K562 (cell line): ENCODE data around the gene SERGEF. TPM values are rescaled to one million over a fixed set of nuclear protein-coding genes. Genes with fewer than 3 reads are reported as not detected.

Source experiments
- ATAC-seq: fragments of 200-7000 bp; cut with Tn5 transposase; 3 replicates; pipeline ENCODE4 v1.9.1; 2020; ENCODE audit warnings: moderate library complexity
- BruUV-seq: library from RNA; stranded (reverse); fragments of 400-500 nt; replicated peaks from 2 replicates; lab custom pipeline; 2021; lab: Mats Ljungman, UMichigan
- CTCF ChIA-PET: fragments of 300-600 bp; formaldehyde crosslinking; extraction: SDS; loops from one replicate; lab custom pipeline; 2021; ENCODE audit warnings: low intra/inter-chr PET ratio; lab: Yijun Ruan, JAX
- POLR2A ChIA-PET: fragments of 300-600, 350-650 bp; sonication (Branson Sonifier 250); formaldehyde crosslinking; extraction: SDS; loops from one replicate; lab custom pipeline; 2021; ENCODE audit warnings: antibody characterized with exemption, inconsistent platforms; lab: Yijun Ruan, JAX
- DNase-seq, 4 experiments: peaks; one replicate each; pipeline versions ENCODE4 v3.0.0 to v3.0.0-alpha.2; 2011 to 2018; ENCODE audit warnings: low spot score in 3 of 4, mixed read lengths in 3 of 4; ENCODE audit errors: extremely low read depth in 1 of 4
- FAIRE-seq: peaks from 2 replicates; lab custom pipeline; 2011; peaks lifted over from hg19 to GRCh38; lab: Jason Lieb, UNC
- H2AFZ ChIP-seq: 2 replicates; pipeline ENCODE4 v1.6.0; 2011; ENCODE audit warnings: low read depth, low read length, control low read depth, inconsistent platforms
- H3K27ac ChIP-seq: fragments of 200-600 bp; 3 replicates; pipeline ENCODE4 v1.8.0; 2011; ENCODE audit warnings: low read depth, mild to moderate bottlenecking, control low read depth, inconsistent platforms, low read length, moderate library complexity, mixed read lengths; ENCODE audit errors: extremely low read depth
- H3K27me3 ChIP-seq, 2 experiments: fragments of 300-600 bp in 1 of 2; 2 replicates in 1 of 2; 3 replicates in 1 of 2; pipeline versions ENCODE4 v1.6.0 to v1.8.0; 2011; ENCODE audit warnings: inconsistent platforms in 2 of 2, low read length in 2 of 2, mild to moderate bottlenecking in 1 of 2, mixed read lengths in 1 of 2, moderate library complexity in 1 of 2; ENCODE audit not compliant: control insufficient read depth in 2 of 2, insufficient read depth in 2 of 2
- H3K36me3 ChIP-seq: fragments of 300-600 bp; 3 replicates; pipeline ENCODE4 v1.8.0; 2011; ENCODE audit warnings: mild to moderate bottlenecking, low read length, inconsistent platforms; ENCODE audit not compliant: control insufficient read depth, insufficient read depth
- H3K4me1 ChIP-seq, 2 experiments: fragments of 200-600 bp in 1 of 2; replicated peaks in 1 of 2; 2 replicates in 1 of 2; 3 replicates in 1 of 2; pipeline versions ENCODE4 v1.5.1 to v1.8.0; 2011; ENCODE audit warnings: inconsistent platforms in 2 of 2, low read length in 2 of 2, mild to moderate bottlenecking in 1 of 2, mixed read lengths in 1 of 2, moderate library complexity in 1 of 2; ENCODE audit not compliant: control insufficient read depth in 2 of 2, insufficient read depth in 2 of 2
- H3K4me2 ChIP-seq: 2 replicates; pipeline ENCODE4 v1.6.1; 2011; ENCODE audit warnings: low read length, control low read depth, inconsistent platforms, mixed read lengths; ENCODE audit not compliant: insufficient read depth
- H3K4me3 ChIP-seq: fragments of 200-600 bp; sonication (generic), shearing (Covaris generic); 2 replicates; pipeline ENCODE4 v1.5.1; 2016; ENCODE audit warnings: control low read depth, inconsistent platforms
- H3K79me2 ChIP-seq: fragments of 200-600 bp; 3 replicates; pipeline ENCODE4 v1.8.0; 2011; ENCODE audit warnings: low read length, inconsistent platforms; ENCODE audit not compliant: control insufficient read depth, insufficient read depth
- H3K9ac ChIP-seq, 2 experiments: 2 replicates each; pipeline versions ENCODE4 v1.6.0 to v1.6.1; 2011; ENCODE audit warnings: low read depth in 2 of 2, low read length in 2 of 2, control low read depth in 1 of 2, inconsistent platforms in 1 of 2, mild to moderate bottlenecking in 1 of 2, mixed read lengths in 1 of 2; ENCODE audit not compliant: insufficient read depth in 1 of 2
- H3K9me1 ChIP-seq: one replicate; pipeline ENCODE4 v1.6.0; 2011; ENCODE audit warnings: inconsistent platforms, mild to moderate bottlenecking, low read length, moderate library complexity; ENCODE audit not compliant: control insufficient read depth, insufficient read depth
- H3K9me3 ChIP-seq: replicated peaks from 2 replicates; pipeline ENCODE4 v1.5.1; 2011; ENCODE audit warnings: low read depth, low read length, inconsistent platforms; ENCODE audit not compliant: control insufficient read depth, insufficient read depth
- H4K20me1 ChIP-seq: replicated peaks from 2 replicates; pipeline ENCODE4 v1.6.1; 2011; ENCODE audit warnings: low read length, inconsistent platforms, mixed read lengths; ENCODE audit not compliant: control insufficient read depth, insufficient read depth
- CTCFL ChIP-seq: IDR thresholded peaks from 2 replicates; pipeline ENCODE4 v1.6.1; 2011; ENCODE audit warnings: borderline replicate concordance, low read depth, mild to moderate bottlenecking, moderate library complexity, low read length; ENCODE audit not compliant: insufficient read depth, poor library complexity, severe bottlenecking
- FOXA3 ChIP-seq, 2 experiments: fragments of 450-650 bp in 1 of 2; sonication (generic) in 1 of 2; formaldehyde crosslinking; IDR thresholded peaks in 1 of 2; conservative IDR thresholded peaks in 1 of 2; 2 replicates each; pipeline versions ENCODE4 v1.4.0 to v1.8.0; 2020 to 2022; ENCODE audit warnings: mild to moderate bottlenecking in 2 of 2, missing genetic modification reagents in 1 of 2
- FOXM1 ChIP-seq, 2 experiments: fragments of 450-650 bp in 1 of 2; sonication (generic) in 1 of 2; formaldehyde crosslinking in 1 of 2; IDR thresholded peaks; 2 replicates each; pipeline versions ENCODE4 v1.6.1 to v1.9.0; 2017 to 2022; ENCODE audit warnings: low read depth in 2 of 2, mild to moderate bottlenecking in 2 of 2, missing genetic modification reagents in 1 of 2, moderate library complexity in 1 of 2
- HDAC8 ChIP-seq: fragments of 450-650 bp; IDR thresholded peaks from 2 replicates; pipeline ENCODE4 v1.6.1; 2016; ENCODE audit warnings: mild to moderate bottlenecking, missing genetic modification characterization, moderate library complexity, missing compliant biosample characterization
- MAFK ChIP-seq: IDR thresholded peaks from 2 replicates; pipeline ENCODE4 v1.6.1; 2011; ENCODE audit warnings: low read length, improper control_type of control experiment
- PATZ1 ChIP-seq: fragments of 250-450 bp; sonication (Bioruptor Pico); IDR thresholded peaks from 2 replicates; pipeline ENCODE4 v1.5.0; 2020; ENCODE audit warnings: mild to moderate bottlenecking, borderline replicate concordance
- RAD51 ChIP-seq: fragments of 450-650 bp; IDR thresholded peaks from 2 replicates; pipeline ENCODE4 v1.7.1; 2016; ENCODE audit warnings: low read depth, mild to moderate bottlenecking, borderline replicate concordance
- ZBTB8A ChIP-seq: fragments of 450-650 bp; IDR thresholded peaks from 2 replicates; pipeline ENCODE4 v1.6.1; 2018; ENCODE audit warnings: mild to moderate bottlenecking, moderate library complexity; ENCODE audit not compliant: partially characterized antibody
- ZFP91 ChIP-seq: sonication (generic); formaldehyde crosslinking; IDR thresholded peaks from 2 replicates; pipeline ENCODE4 v1.8.0; 2022; ENCODE audit warnings: mild to moderate bottlenecking, missing genetic modification reagents
- ZNF354B ChIP-seq: fragments of 250-450 bp; sonication (Bioruptor Pico); IDR thresholded peaks from 2 replicates; pipeline ENCODE4 v1.4.0; 2020
- ZNF639 ChIP-seq, 2 experiments: fragments of 200-800 bp in 1 of 2; sonication (Bioruptor generic) in 1 of 2; sonication (generic) in 1 of 2; formaldehyde crosslinking in 1 of 2; IDR thresholded peaks in 1 of 2; conservative IDR thresholded peaks in 1 of 2; 2 replicates each; pipeline versions ENCODE4 v1.5.0 to v1.6.1; 2016 to 2020; ENCODE audit warnings: missing compliant biosample characterization in 1 of 2, missing genetic modification characterization in 1 of 2, missing genetic modification reagents in 1 of 2
- WGBS: fragments of 100-300 bp; shearing (Covaris generic); methylation state at CpG from one replicate; pipeline ENCODE4 v1.1.6; 2016; ENCODE audit warnings: low coverage, mixed read lengths; ENCODE audit not compliant: insufficient coverage; ENCODE audit errors: missing lambda C conversion rate; 5-methylcytosine and 5-hydroxymethylcytosine counted together
- in situ Hi-C: fragments of 300-500 bp; cut with MboI; formaldehyde crosslinking; loops from 4 replicates; pipeline ENCODE4 v1.15.0; 2018; ENCODE audit warnings: inconsistent platforms, mixed read lengths
- intact Hi-C: fragments of 100-400 bp; cut with micrococcal nuclease; formaldehyde crosslinking; loops from 2 replicates; pipeline ENCODE4 v1.14.2; 2022
- polyA plus RNA-seq, 8 experiments: library from polyadenylated mRNA; depleted of rRNA in 4 of 8; stranded (reverse) in 5 of 8; unstranded in 3 of 8; fragments of >200 nt; fragmentation: Nextera tagmentation in 2 of 8; fragmentation: Illumina TruSeq in 1 of 8; extraction: Ambion mirVana in 2 of 8; extraction: Trizol in 1 of 8; gene quantifications; 2 replicates each; pipeline versions ENCODE4 v1.2.1 to v1.2.3, GENCODE V29; 2011 to 2014; ENCODE audit warnings: inconsistent platforms in 1 of 8, missing spikeins in 1 of 8
- total RNA-seq, 7 experiments: library from RNA; depleted of rRNA in 6 of 7; stranded (reverse); fragments of >200 nt in 6 of 7; fragmentation: Illumina TruSeq in 2 of 7; extraction: Trizol in 2 of 7; gene quantifications; 2 replicates each; pipeline versions ENCODE4 v1.2.1 to v1.2.3, GENCODE V29; 2011 to 2021; ENCODE audit warnings: low replicate concordance in 1 of 7
- TF ChIP-seq, protein P1 (sequence below): IDR thresholded peaks from 3 replicates; pipeline ENCODE4 v1.6.1; 2011; ENCODE audit warnings: borderline replicate concordance, mild to moderate bottlenecking; ENCODE audit not compliant: insufficient read length, insufficient read depth

SERGEF gene
- total and polyA plus RNA-seq, 9 of the 15 experiments (the other 6 are each of a cell fraction or from before 2014, with no cell fraction given) = 10.2 to 28.0 (median 19.9) TPM

DNA sequence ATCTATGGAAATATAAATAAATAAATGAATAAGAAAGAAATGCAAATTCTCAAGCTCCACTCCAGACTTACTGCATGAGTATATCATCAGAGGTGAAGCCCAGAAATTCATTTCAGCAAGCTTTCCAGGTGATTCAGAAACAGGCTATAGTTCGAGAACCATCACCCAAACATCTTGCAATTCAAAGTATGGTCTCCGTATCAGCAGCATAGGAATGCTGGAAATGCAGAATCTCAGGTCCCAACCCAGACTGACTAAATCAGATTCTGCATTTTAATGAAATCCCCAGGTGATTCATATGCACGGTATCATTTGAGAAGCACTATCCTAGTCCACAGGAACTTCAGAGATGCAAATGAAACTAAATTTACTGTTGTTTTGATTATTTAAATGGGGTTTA lies 95.3 kb downstream of the SERGEF start:
- CTCF ChIA-PET = no interaction called here
- FAIRE-seq (no peak), ATAC-seq (no peak), DNase-seq (no peak)
- intact Hi-C loops = no loop called here
- 74% methylated on average over 3 of the region's 3 CpGs for WGBS
- POLR2A ChIA-PET = no interaction called here
- no TSS peak for BruUV-seq
- Histone ChIP-seq H3K27me3 (no peaks in the 10 kb centered on the region), H3K4me1 (peaks cover 0 to 7% of the 10 kb centered on the region in 2 experiments; a peak in 1 of 5 replicates), H3K9ac (no peak overlapping the region), H3K9me3 (no peaks in the 10 kb centered on the region), H3K27ac (no peak overlapping the region), H2AFZ (no peak overlapping the region), H3K79me2 (no peaks in the 10 kb centered on the region), H3K36me3 (no peaks in the 10 kb centered on the region; the same call in 2 of the 3 replicates), H4K20me1 (0 out of 2 replicates have a peak, but pooled peaks cover 2% of the 10 kb centered on the region), H3K4me3 (no peak overlapping the region), H3K4me2 (no peak overlapping the region), H3K9me1 (no peaks in the 10 kb centered on the region)
- in situ Hi-C loops = no loop called here
- TF ChIP-seq HDAC8 (no peak), CTCFL (no peak), RAD51 (no peak), ZNF354B (no peak), ZFP91 (CRISPR knock-in tag) (no peak), PATZ1 (CRISPR knock-in tag) (no peak), ZBTB8A (no peak), FOXA3 (CRISPR knock-in tag; conservative IDR thresholded peaks at IDR 0.05 in 1 of 2, IDR thresholded peaks at IDR 0.05 in 1 of 2) (no peak), ZNF639 (CRISPR knock-in tag; conservative IDR thresholded peaks at IDR 0.05 in 1 of 2, IDR thresholded peaks at IDR 0.05 in 1 of 2) (no peak), MAFK (no peak), FOXM1 (IDR thresholded peaks at IDR 0.05; ENCODE audit: low read depth) (no peak), FOXM1 (CRISPR knock-in tag; IDR thresholded peaks at IDR 0.05; ENCODE audit: low read depth) (no peak)
- TF ChIP-seq, protein P1, sequence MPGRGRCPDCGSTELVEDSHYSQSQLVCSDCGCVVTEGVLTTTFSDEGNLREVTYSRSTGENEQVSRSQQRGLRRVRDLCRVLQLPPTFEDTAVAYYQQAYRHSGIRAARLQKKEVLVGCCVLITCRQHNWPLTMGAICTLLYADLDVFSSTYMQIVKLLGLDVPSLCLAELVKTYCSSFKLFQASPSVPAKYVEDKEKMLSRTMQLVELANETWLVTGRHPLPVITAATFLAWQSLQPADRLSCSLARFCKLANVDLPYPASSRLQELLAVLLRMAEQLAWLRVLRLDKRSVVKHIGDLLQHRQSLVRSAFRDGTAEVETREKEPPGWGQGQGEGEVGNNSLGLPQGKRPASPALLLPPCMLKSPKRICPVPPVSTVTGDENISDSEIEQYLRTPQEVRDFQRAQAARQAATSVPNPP = no peak
